ENCODE data around the gene MYL10.
A peak's percentile ranks its signal among the peaks of the same experiment; 100 is the strongest.

Gene MYL10

GRCh38 chr7:101629171-101629570 is at the start of gene MYL10:
Gene MYL10 (minus strand): TSS chr7:101629296. CDS start chr7:101629118, 178 bp downstream.
- DNase-seq: no peak

- DNase-seq: peak; percentile 63
Measured at GRCh38 chr7:101678658-101679057, 49.6 kb upstream of the MYL10 start.

GRCh38 chr7:101677797-101678479 is 48.8 kb upstream of the MYL10 start:
- peak; percentile 61 for DNase-seq

GRCh38 chr7:101677391-101677790 is 48.3 kb upstream of the MYL10 start:
- DNase-seq: no peak

GRCh38 chr7:101676956-101677355 is 47.9 kb upstream of the MYL10 start:
- DNase-seq: no peak

GRCh38 chr7:101676062-101676598 is 47.0 kb upstream of the MYL10 start:
- no peak for DNase-seq

- DNase-seq: no peak
Measured at GRCh38 chr7:101674439-101674838, 45.3 kb upstream of the MYL10 start.

GRCh38 chr7:101673951-101674350 is 44.9 kb upstream of the MYL10 start:
- no peak for DNase-seq

GRCh38 chr7:101673315-101673714 is 44.2 kb upstream of the MYL10 start:
- no peak for DNase-seq

- DNase-seq: no peak
Measured at GRCh38 chr7:101671371-101672356, 42.6 kb upstream of the MYL10 start.

- DNase-seq: no peak
Measured at GRCh38 chr7:101669307-101669706, 40.2 kb upstream of the MYL10 start.

GRCh38 chr7:101668726-101669125 is 39.6 kb upstream of the MYL10 start:
- DNase-seq: no peak

- no peak for DNase-seq
Measured at GRCh38 chr7:101667920-101668319, 38.8 kb upstream of the MYL10 start.

- no peak for DNase-seq
Measured at GRCh38 chr7:101667399-101667798, 38.3 kb upstream of the MYL10 start.

GRCh38 chr7:101666741-101667140 is 37.6 kb upstream of the MYL10 start:
- DNase-seq: no peak

GRCh38 chr7:101666293-101666692 is 37.2 kb upstream of the MYL10 start:
- DNase-seq: no peak

GRCh38 chr7:101664893-101665471 is 35.9 kb upstream of the MYL10 start:
- no peak for DNase-seq

GRCh38 chr7:101664436-101664835 is 35.3 kb upstream of the MYL10 start:
- no peak for DNase-seq

- DNase-seq: no peak
Measured at GRCh38 chr7:101663747-101664146, 34.7 kb upstream of the MYL10 start.

GRCh38 chr7:101662447-101662998 is 33.4 kb upstream of the MYL10 start:
- no peak for DNase-seq

- no peak for DNase-seq
Measured at GRCh38 chr7:101659706-101660105, 30.6 kb upstream of the MYL10 start.

GRCh38 chr7:101657171-101657570 is 28.1 kb upstream of the MYL10 start:
- no peak for DNase-seq

GRCh38 chr7:101651112-101651511 is 22.0 kb upstream of the MYL10 start:
- no peak for DNase-seq

Data from fibroblast of skin of right biceps (primary cell).